Ovary (tissue), 3 donors: Measurements from ENCODE around the gene TBX6.

Experiments used
- CTCF ChIP-seq, 3 donors: fragments of 450-650 bp in 2 of 3; fragments of 200-600 bp in 1 of 3; IDR thresholded peaks; one replicate each; pipeline versions ENCODE4 v1.5.1 to v1.8.0; 2016 to 2022; ENCODE audit warnings: antibody characterized with exemption in 3 of 3, mild to moderate bottlenecking in 1 of 3
- EP300 ChIP-seq: sonication (generic); formaldehyde crosslinking; IDR thresholded peaks from one replicate; pipeline ENCODE4 v1.6.1; 2017; ENCODE audit warnings: antibody characterized with exemption
- donor health status: DM: no; HTN: no; CAD: no.

- TF ChIP-seq CTCF (IDR thresholded peaks at IDR 0.05) (no peak), EP300 (no peak)
Measured at GRCh38 chr16:30052671-30053372, 38.9 kb downstream of the TBX6 start.
